SU-DHL-6 (cell line): ENCODE data around the gene C22orf15.

Experiments used
- CTCF ChIP-seq: fragments of 200-600 bp; sonication (generic); IDR thresholded peaks from one replicate; pipeline ENCODE4 v1.5.1; 2017; ENCODE audit warnings: antibody characterized with exemption, mild to moderate bottlenecking, low read length, moderate library complexity; ENCODE audit not compliant: insufficient read depth, poor library complexity, severe bottlenecking
- EZH2phosphoT487 ChIP-seq: fragments of 200-600 bp; sonication (generic), shearing (Covaris generic); conservative IDR thresholded peaks from 2 replicates; pipeline ENCODE4 v1.6.1; 2018; ENCODE audit warnings: mild to moderate bottlenecking, antibody characterized with exemption, low read length, moderate library complexity, mixed read lengths

DNA sequence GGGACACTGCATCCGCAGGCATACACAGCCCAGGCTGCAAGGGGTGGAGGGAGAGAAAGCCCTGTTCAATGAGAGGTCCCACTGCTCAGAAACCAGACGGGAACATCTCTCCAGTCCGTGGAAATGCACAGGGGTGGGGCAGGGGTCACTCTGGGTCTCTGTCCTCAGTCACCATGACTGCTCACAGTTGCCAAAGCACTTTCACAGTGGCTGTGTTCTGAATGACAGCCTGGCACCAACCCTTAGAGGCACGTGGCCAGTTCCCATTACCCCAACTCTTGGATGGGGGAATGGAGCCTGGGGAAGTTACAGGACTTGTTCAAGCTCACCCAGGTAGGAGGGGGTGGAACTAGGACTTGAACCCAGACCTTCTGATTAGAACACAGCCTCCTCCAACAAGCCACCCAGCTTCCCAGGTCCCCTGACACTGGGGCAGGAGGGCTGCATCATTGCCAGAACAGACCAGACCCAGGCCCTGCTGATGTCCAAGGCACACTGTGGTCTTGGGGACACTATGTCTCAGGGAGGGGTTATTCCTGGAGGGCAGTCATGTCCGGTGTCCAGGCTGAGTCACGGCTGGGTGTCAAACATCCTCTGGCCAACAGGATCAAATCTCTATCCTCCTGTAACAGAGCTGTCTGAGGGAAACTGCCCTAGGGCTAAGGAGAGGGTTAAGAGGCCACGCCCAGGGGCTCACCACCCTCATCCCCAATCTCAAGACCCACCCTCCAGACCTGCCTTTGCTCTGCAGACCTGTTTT, 20.1 kb upstream of the C22orf15 start:
- TF ChIP-seq CTCF (no peak), EZH2phosphoT487 (no peak)
